ENCODE results near the gene SIRT2.

Gene SIRT2

DNA sequence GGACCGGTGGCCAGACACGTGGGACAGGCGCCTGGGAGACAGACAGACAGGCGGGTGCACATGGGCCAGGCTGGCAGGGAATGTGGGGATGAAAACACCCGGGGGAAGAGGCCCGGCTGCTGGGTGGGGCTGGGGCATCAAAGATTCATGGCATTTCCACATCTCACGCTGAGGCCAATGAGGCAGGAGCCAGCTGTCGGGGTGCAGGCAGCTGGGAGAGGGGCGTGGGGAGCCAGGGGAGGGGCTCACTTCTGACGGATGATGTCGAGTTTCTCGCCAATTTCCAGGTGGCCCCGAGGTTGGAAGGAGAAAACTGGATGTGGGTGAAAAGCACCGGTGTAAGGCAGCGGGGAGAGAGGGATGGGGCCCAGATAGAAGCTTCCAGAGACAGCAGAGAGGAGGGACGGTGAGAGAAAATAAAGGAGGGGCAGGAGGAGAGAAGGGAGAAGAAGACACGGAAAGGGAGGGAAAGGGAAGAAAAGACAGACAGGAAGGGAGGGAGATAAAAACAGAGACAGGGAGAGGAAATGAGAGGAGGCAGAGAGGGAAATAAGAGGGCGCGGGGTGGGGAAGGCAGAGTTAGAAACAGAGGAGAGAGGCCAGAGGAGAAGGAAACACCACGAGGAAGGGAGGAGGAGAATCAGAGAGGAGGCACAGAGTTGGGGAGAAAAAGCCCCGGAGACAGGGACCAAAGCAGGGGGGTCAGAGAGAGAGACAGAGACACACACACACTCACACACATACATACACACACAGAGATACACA lies 20.6 kb upstream of the SIRT2 start:
- DNase-seq, result no peak

DNA sequence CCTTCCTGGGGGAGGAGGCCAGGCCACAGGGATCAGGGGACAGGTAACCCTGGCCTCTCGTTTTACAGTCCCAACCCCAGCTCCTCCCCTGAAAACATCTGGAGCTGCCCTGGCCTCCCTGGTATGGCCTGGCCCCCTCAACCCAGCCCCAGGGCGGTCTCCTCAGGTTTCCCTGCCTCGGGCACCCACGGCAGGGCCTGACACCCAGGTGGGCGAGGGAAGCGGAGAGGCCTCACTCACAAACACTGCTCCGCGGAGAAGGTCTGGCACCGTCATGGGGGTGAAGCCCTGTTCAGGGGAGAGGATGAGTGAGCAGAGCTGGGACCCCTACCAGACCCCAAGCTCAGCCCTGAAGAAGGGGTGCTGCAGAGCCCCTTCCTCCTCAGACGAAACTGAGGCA lies 19.1 kb upstream of the SIRT2 start:
- DNase-seq, result no peak

DNA sequence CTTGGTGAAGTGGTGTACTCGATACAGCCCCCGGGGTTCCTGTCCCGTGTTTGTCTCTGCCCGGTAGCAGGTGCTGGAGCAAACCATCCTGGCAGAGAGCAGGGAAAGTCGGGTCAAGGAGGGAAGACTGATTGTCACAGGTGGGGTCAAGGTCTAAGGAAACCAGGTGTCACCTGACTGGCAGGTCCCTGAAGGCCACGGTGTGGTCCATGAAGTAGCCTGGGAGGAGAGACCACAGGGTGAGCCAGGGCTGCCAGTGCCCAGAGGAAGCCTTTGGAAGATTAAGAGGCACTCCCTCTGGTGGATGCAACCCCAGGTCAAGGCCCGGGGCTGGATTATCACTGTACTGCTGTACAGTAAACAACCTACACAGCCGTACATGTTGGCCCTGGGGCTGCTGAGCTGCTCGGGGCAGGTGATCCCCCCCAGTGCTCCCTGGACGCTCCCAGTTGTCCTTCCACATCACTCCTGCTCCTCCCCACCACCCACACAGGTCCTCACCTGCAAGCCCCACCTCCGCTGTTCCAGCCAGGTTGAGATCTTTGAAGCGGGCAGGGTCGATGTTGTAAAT lies 18.6 kb upstream of the SIRT2 start:
- no peak for DNase-seq

DNA sequence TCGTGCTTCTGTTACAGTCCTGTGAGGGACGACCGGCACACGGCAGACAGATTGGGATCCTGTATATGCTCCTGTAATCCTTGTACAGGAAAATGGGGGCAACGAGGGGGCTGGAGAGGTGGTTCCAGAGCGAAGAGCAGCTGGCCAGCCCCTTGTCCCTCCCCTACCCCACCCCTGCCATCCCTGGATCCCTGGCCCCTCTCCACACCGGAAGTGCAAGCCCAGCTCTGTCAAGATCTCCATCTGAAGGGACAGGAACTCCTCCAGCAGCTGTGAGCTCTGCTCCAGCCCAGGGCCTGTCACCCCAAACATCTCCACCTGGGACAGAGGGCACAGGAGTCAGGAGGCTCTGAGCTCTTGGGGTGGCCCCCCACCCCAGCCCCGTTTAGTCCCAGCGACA lies 18.1 kb upstream of the SIRT2 start:
- DNase-seq, result no peak

DNA sequence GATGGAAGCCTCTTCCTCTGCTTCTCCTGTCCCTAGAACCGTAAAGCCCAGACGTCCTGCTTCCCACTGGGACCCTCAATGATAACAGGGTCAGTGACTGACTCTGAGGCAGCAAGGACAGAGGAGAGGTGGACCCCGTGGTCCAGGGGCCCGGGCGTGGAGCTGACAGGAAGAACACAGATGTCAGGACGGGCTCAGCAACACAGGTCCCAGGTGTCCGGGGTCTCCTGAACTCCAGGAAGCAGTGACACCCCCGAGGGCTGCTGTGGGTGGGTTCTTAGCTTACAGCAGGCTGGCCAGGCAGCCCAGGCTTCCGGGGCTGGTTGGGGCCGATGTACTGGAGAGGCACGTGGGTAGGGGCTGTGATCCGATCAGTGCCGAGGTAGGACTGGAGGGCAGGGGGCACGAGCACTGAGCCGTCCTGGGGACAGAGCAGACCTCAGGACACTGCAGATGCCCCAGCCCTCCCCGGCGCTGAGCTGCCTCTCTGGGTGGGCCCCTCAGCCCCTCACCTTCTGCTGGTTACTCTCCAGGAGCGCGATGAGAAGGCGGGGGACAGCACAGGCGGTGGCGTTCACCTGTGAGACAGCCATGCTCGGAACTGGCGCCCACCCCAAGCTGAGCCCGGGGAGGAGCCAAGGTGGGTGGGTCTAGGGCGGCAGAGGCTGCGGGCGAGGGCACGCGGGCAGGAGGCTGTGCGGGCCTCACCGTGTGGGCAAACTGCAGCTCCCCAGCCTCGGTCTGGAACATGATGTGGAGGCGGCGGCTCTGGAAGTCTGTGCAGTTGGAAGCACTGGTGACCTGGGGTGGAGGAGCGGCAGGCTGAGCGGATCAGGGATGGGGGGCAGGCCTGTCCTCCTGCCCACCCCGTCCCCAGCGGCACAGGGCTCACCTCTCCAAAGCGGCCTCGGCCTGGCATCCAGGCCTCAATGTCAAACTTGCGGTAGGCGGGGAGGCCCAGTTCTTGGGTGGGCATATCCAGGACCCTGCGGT lies 16.2 kb upstream of the SIRT2 start:
- no peak for DNase-seq

DNA sequence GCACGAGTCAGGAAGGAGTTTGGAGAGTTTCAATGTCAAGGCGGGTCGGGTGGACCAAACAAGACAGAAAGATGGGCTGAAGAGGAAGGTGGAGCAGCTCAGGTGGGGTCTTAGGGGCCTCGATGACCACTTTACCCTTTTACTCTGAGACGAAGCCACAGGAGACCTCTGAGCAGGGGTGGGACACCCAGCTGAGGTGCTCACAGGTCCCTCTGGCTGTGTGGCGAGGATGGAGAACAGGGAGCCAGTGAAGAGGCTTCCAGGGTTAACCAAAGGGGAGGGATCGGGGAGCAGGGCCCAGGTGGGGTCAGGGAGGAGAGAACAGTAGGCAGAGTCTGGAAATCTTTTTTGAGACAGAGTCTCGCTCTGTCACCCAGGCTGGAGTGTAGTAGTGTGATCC lies 14.5 kb upstream of the SIRT2 start:
- no peak for DNase-seq

DNA sequence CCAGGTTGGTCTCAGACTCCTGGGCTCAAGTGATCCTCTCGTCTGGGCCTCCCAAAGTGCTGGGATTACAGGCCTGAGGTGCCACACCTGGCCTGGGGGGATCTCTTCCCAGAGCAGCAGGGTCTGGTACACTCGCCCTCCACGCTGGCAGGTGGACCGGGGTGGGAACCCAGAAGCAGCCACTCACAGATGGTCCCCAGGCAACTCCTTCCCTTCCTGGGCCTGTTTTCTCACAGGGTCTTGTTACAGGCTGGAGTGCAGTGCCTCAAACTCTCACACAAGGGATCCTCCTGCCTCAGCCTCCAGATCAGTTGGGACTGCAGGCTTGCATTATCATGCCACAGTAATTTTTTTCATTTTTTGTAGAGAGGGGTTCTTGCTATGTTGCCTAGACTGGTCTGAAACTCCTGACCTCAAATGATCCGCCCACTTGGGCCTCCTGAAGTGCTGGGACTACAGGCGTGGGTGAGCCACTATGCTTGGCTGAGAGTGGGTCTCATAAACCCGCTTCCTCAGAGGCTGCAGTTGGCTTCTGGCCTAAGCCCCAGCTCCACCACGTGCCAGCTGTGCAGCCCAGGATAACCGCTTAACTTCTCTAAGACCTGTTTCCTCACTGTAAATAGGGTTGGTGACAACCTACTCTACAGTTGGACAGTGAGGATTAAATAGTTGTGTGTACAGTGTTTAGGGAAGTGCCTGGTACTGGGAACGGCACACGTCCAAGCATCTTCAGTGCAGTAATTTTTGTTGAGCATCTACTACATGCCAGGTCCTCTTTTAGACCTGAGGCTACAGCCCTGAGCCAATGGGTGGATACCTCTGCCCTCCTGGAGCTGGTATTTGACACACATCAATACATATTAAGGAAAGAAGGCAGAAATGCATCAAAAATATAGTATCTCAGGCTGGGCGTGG lies 13.4 kb upstream of the SIRT2 start:
- no peak for DNase-seq

DNA sequence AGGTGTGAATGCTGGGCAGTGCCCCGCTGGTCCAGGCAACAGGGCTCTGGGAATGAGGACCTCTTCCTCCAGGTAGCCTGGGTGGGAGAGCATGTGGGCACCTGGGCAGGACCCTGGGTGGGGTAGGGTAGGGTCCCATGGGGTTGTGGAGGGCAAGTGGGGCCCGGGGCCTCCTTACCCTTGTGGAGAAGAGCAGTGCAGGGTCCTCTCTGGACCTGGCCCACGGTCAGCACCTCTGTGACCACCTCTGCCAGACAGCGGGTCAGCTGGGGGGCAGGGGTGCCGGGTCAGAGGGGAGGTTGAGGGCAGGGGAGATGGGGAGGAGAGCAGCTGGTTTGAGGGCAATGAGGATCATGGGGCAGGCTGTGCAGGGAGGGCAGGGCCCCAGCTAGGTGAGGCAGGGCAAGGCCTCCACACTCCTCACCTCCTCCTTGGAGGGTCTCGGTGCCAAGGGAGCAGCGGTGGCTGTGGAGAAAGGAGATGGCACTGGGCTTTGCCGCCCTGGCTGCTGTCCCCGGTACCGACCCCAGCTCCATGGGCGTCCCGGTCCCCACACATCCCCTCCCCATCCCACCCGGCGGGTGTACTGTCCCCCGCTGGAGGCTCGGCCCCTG lies 12.1 kb upstream of the SIRT2 start:
- DNase-seq, result no peak

DNA sequence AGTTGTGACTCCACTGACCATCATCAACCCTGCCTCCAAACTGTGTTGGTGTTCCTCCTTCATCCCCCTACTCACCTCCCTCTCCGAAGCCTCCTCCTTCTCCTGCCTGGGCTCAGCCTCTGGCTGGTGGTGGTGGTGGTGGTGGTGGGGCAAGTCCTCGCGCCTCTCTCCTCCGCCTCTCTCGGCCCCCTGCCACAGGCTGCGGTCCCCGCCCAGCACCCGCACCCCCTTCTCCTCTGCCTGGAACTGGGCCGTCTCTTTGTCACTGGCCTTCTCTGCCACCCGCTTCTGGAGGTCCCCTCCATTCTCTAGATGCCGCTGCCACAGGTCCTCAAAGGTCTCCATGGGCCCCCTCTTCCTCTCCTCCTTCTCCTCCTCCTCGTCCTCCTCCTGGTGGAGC lies 11.1 kb upstream of the SIRT2 start:
- DNase-seq, result no peak

DNA sequence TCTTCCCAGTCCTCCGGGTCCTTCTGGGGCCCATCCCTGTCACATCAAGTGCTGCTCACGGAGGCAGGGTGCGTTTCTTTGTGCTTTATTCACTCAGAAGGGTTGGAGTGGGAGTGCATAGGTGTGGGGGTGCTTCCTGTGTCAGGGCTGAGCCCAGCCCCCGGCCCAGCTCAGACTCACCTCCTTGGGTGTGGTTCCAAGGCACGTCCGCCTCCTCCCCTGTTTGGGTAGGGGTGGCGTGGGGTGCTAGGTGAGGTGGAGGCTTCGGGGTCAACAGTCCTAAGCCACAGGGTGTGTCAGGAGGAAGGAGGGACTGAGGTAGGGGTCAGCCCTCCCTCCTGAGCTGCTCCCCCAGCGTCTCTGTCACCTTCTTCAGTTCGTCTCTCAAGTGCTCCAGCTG lies 9.5 kb upstream of the SIRT2 start:
- DNase-seq, result no peak

DNA sequence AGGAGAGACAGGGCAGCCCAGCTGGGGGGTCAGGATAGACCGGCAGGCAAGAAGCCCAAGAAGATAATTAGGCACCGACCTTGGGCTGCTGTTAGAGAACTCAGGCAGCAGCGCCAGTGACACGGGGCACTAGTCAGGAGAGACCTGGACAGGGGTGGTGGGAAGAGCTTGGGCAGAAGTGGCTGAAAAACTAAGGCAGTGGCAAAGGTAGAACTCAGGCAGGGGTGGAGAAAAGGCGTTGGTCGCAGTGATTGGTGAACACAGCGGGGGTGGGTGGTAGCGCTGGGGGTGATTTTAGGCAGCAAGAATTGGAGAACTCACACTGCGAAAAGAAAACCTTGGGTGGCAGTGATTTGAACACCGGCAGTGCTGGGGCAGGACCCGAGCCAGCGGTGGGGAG lies 8.3 kb upstream of the SIRT2 start:
- DNase-seq, result no peak

DNA sequence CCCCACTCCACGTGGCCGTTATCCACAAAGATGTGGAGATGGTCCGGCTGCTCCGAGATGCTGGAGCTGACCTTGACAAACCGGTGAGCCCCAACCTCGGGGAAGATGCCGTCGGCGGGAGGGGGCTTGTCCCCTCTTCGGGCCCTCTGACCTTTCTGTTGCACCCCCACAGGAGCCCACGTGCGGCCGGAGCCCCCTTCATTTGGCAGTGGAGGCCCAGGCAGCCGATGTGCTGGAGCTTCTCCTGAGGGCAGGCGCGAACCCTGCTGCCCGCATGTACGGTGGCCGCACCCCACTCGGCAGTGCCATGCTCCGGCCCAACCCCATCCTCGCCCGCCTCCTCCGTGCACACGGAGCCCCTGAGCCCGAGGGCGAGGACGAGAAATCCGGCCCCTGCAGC lies 7.8 kb upstream of the SIRT2 start:
- DNase-seq, result no peak

DNA sequence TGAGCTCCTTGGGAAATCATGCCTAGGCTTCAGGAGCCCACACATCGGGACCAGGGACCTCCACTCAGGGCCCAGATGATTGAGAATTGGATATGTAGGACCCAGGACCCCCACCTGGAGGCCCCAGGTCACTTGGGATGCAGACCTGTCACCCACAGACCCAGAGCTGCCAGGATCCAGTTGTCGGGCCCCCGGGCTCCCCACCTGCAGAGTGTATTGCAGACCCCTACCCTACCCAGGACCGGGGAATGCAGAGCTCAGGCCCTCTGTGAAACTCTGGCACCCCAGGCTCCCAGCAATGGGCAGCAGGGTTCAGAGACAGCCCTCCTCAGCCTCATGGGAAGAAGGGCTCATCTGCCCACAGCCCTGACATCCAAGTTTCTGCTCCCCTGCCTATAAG lies 6.2 kb upstream of the SIRT2 start:
- no peak for DNase-seq

DNA sequence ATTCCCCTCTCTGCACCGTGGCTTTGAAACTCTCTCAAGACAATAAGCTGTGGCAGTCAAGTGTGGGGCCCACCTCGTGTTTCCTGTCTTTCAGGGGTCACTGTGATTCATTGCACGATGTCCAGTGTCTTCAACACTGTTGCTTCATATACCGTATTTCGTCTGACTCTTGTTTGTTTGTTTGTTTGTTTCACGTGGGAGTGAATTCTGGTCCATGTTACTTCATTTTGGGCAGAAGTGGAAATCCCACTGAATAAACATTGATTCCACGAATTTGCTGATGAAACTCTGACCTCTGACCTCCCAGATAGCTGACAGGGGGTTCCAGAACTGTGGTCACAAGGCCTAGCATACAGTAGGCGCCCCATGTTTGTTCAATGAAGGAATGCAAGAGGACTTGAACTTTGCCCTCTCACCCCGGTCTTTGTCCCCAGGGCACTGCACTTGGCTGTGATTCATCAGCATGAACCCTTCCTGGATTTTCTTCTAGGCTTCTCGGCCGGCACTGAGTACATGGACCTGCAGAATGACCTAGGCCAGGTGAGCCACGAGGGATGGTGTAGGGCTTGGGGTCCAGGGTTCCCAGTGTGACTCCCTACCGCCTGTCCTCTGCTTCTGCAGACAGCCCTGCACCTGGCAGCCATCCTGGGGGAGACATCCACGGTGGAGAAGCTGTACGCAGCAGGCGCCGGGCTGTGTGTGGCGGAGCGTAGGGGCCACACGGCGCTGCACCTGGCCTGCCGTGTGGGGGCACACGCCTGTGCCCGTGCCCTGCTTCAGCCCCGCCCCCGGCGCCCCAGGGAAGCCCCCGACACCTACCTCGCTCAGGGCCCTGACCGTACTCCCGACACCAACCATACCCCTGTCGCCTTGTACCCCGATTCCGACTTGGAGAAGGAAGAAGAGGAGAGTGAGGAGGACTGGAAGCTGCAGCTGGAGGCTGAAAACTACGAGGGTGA lies 5.4 kb upstream of the SIRT2 start:
- no peak for DNase-seq

DNA sequence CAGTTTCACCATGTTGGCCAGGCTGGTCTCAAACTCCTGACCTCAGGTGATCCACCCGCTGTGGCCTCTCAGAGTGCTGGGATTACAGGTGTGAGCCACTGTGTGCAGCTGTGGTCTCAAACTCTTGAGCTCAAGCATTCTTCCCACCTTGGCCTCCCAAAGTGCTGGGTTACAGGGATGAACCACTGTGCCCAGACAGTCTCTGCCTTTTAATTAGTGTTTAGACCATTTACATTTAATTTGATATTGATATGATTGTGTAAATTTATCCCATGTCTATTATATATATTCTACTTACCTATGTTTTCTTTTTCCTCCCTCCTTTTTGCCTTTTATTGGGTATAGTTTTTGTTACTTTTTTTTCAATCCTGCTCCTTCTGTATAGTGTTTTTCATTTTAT lies 2.3 kb upstream of the SIRT2 start:
- no peak for DNase-seq

DNA sequence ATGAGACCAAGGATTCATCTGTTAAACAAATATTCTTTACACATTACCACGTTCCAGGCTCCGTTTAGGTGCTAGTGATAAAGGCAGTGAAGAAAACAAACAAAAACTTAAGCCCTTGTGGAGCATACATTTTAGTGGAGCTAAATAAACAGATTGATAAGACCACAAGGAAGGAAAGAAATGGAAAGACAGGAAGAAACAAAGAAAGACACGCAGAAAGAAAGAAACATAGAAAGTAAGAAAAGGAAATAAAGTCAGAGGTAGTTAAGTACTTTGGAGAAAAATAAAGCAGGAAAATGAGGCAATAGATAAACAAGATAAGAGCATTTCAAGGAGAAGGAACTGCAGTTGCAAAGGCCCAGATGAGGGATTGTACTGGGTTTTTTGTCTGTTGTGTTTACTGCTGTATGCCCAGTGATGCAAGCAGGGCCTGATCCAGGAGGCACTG lies 1.3 kb upstream of the SIRT2 start:
- no peak for DNase-seq

DNA sequence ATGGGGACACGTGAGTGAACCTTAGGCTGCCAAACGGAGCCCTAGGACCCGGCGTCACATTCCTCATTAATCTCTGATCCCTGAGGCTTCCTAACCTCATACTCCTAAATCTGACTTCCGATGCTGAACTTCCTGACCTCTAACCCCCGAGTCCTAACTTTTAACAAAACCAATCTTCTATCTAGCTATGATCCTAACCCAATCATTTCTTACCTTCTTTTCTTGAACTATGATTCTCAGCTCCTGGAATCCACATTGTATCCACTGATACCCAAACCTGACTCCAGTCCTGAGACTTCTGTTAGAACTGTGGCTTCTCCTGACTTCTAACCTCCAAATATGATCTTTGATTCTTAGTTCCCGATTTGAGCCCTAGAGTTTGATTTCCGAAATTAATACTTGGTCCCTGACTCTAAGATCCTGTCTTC lies 798 bp upstream of the SIRT2 start:
- no peak for DNase-seq

DNA sequence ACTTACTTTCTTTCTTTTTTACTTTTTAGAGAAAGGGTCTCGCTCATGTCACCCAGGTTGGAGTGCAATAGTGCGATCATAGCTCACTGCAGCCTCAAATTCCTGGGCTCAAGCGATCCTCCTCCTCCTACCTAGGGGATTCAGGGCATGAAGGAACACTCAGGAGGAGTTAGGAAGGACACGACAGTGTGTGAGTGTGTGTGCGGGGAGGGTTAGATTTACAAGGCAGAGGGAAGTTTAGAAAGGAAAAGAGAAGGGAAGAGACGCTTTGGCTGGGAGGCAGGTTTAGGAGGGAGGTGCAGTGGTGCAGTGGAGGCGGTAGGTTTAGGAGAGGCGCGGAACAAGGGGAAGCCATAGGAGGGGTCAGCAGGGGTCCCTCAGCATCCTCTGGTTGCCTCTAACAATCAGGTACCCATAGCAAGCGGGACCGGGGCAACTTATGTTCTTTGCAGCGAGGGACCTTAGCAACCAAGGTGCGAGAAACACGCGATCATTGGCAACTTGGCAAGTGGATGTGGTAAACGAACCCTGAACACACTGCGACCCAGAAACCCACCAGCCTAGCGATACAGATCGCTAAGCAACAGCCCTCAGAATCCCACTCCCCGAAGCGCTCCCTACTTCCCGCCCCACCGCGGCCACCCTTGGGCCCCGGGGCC lies 501 bp downstream of the SIRT2 start:
- DNase-seq, result no peak

DNA sequence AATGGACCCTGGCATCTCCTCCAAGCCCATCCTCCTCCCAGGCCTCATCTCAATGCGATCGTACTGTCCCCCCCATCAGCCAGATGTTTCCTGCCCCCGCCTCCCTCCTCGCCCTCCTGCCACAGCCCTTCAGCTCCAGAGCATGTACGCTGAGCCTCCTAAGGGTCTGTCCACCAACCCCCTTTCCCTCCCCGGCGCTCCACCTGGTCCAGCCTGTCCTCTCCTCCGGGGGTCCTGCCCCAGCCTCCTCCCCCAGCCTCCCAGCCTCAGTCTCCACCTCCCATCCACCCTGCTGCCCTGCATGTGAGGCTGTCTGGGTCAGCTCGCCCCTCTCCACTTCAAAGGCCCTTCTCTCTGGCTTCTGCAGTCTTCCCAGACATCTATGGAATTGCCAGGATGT lies 4.5 kb downstream of the SIRT2 start:
- no peak for DNase-seq

DNA sequence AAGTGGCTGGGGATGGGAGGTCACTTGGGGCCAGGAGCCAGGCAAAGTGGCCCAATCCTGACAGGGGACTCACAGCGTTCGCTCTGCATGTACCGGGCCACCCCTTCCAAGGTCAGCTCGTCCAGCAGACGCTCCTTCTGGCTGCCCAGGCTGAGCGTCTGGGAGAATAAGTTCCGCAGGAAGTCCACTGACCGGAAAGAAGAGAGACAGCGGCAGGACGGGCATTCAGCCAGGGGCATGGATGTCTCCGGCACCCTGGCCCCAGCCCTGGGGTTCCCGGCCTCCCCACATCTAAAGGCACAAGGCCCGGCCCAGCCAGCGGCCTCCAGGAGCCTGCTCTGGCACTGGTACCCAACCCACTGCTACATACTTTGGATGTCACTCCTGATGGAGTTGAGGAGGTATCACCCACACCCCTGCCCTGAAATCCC lies 6.1 kb downstream of the SIRT2 start:
- peak; percentile 70 for DNase-seq

All from DMS79 (cell line).